HS-27A (cell line): ENCODE results near the gene RETREG1.

Experiments used
- DNase-seq: peaks from one replicate; pipeline ENCODE4 v3.0.0-alpha.2; 2012; ENCODE audit warnings: low read depth, missing footprints

Gene RETREG1

DNA sequence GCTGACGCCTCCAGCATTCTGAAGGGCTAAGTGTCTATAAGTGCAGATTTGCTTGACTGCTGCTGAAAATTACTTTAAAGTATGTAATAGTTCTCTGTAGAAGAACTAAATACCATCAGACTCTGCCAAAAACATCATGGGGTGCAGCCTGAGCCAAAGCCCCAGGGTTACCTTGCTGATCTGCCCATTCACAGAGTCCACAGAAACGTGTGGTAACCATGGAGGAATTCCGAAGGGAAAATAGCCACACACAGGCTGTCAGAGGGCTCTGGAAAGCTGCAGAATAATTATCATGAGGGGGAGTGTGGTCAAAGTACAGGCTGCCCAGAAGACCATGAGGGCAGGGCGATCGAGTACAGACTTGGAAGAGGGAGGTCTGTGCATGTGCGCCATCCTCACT lies 36.4 kb downstream of the RETREG1 start:
- no peak for DNase-seq

DNA sequence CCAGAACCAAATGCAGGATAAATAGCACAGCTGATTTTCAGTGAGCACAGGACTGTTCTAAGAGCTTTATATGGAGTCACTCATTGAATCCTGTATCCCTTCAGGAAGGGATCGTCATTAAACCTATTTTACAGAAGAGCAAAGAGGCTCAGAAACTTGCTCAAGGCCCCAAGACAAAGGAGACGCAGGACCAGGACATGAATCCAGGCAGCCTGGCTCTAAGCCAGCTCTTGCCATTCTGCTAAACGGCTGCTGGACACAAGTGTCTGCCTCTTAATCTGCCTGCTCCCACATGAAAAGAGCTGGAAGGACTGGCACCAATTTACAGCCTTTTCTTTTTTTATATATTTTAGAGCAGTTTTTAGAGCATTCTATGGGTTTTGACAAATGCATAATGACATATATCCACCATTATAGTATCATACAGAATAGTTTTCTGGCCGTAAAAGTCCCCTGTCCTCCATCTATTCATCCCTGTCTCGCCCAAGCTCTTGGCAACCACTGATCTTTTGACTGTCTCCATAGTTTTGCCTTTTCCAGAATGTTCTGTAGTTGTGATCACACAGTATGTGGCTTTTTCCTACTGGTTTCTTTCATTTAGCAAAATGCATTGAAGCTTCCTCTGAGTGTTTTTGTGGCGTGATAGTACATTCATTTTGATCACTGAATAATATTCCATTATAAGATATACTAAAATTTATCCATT lies 37.5 kb downstream of the RETREG1 start:
- no peak for DNase-seq

DNA sequence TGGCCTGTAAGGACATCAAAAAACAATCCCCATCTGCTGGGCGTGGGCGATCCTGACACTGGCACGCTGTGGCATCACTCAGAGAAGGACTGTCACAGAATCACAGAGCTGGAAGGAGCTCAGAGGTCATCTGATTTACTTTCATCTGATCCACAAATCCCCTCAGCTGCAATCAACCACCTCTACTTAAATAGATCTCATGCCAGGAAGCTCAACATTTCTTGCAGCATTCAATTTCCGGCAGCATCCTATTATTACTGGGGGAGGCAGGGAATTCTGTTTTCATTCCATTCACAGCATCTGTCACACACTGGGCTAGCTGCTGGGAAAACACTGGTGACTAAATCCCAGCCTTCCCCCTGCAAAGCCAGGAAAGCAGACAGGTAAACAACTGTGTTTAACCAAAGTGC lies 38.3 kb downstream of the RETREG1 start:
- no peak for DNase-seq

DNA sequence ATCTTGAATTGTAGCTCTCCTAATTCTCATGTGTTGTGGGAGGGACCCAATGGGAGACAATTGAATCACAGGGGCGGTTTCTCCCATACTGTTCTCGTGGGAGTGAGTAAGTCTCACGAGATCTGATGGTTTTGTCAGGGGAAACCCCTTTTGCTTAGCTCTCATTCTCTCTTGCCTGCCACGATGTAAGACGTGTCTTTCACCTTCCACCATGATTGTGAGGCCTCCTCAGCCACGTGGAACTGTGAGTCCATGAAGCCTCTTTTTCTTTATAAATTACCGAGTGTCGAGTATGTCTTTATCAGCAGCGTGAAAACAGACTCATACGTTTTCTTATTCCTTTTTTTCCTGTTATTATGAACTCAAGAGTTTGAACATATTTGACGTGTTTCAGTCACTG lies 39.1 kb downstream of the RETREG1 start:
- DNase-seq: no peak

DNA sequence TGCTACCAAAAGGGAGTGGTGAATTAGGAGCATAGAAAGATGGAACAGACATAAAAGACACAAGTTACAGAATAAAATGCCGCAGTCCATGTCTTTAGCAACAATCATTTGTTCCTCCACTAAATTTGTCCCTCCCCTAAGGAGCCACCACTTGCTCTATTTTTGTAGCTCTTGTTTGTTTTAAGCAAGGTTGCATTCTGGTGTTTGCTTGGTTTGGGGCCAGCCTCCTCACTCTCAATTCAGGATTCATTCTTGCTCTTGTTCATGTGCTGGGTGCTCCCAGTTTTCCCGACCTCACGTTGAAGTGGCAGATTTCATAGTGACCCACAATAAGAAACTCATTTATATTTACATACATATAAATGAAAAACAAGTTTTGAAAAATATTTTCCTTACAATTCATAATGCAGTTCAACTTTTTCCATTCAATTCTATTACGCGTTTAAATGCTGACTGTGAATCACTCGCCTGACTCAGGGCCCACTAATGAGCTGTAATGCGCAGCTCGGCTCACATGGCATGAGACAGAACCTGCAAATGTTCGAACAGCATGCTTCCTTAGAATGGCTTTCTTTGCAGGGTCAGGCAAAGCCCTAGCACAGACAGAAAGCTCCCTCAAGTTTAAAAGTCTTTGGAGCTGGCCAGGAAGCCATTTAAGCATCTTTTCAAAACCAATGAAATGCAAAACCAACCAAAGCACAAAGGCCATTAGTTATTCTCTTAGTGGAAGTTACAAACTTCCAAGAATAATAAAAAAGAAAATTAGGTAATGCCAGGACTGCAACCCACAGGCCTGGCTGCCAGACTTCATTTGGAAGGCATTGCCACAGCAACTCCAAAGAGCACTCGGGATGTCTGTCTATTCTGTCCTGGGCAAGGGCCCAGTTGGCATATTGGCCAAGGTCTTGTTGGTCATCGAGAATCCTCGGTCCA lies 41.7 kb downstream of the RETREG1 start:
- DNase-seq: no peak

DNA sequence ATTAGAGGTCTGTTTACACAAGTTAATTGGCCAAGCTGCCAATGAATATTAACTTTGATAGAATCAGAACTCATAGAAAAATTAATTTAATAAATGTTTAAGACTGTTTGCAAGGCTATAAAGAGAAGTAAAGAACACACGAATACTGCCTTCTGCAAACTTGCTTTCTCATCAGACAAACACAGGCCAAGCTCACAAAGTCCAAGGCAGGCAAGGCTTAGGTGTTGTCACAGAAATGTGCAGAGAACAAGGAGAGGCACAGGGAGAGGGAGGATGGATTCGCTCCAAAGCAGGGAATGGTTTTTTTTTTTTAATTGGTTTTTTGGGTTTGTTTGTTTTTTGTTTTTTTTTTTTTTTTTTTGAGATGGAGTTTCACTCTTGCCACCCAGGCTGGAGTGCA lies 43.4 kb downstream of the RETREG1 start:
- no peak for DNase-seq

DNA sequence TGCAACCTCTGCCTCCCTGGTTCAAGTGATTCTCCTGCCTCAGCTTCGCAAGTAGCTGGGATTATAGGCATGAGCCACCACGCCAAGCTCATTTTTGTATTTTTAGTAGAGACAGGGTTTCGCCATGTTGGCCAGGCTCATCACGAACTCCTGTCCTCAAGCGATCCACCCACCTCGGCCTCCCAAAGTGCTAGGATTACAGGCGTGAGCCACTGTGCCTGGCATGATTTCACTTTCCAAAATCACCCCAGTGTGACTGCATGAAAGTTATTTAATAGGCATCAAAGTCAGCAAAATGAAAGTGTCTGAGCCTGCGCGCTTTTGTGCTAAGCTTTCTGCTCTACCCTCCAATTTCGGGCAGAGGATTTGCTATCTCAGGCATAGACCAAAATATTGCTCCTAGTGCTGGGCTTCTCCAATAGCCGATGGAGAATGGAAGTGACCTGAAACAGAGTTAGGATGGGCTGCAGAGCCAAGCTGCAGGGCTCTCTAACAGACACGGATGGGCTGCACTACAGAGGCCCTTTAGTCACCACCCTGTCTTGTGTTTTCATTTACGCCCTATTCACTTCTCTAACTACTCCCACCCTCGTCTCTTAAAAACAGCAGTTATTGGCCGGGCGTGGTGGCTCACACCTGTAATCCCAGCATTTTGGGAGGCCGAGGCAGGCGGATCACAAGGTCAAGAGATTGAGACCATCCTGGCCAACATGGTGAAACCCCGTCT lies 44.3 kb downstream of the RETREG1 start:
- no peak for DNase-seq

DNA sequence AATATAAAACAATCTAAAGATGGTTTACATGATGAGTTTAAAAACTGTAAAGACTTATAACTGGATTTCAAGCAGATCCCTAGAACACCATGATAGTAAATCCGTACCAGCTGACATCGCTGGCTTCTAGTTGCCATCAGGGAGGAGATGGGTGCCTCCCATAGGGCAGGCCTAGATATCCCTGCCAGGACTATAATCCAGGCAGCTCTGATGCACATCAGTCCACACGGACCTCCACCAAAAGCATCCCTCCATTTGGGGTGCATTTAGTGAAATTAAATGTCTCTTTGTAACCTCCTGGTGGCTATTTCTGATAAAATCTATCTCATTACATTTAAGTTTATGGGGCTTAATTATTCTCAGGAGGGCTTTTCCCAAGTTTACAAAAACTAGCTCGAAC lies 45.8 kb downstream of the RETREG1 start:
- no peak for DNase-seq

DNA sequence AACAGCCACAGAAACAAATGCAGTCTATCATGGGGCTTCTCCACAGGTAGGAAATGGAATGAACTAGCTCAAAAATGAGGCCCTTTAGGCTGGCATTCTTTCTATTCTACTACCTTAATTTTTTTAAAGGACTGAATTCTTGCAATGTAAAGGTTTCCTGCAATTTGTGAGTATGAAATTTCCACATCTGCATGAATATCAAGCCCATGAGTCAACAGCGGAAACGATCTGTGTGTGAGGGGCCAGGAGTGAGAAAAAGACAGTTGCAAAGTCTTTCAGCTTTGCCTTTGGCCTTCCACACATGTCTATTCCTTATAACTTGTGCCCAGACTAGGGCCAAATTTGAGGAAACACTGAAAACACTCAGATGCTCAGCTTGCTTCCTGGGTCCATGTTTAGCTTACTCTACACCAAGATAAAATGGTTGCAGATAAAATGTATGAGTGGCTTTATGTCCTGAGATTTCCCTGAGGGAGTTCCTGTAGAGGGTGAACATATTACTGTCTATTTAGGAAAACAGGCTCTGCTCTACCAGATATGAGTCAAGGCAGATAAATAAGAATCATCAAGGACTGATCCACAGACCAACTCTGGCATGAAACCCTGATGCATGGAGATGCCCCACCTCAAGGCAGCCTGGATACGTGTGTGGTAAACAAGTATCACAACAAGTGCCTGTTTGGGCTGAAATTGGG lies 46.5 kb downstream of the RETREG1 start:
- DNase-seq: no peak

DNA sequence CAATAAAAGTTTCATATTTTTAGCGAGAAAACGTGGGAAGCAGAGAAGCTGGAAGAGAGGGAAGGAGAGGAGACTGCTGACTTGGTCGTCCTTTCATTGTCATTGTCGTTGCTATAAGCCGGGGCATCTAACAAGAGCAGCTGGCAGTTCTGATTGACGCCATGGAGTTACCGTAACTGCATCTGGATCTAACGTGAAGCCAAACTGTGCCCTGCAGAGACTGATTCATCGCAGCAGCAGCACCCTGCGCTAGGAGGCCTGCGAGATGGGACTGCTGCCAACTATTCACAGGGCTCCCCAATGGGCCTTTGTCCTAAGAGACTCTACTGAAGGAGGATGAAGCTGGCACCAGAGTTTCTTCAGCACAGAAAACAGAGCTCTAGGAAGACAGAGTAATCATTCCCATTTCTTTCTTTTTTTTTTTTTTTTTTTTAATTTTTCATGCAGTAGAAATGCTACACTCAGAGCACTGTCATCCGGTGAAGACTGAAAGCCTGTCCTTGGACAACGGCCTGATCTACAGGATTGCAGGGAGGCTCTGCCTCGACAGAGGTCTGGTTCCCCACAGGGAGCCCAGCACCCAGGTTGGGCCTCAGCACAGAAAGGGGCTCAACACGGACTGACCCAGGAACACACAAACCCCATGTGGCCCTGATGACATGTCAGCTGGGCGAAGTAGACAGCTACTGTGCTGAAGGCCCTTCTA lies 47.8 kb downstream of the RETREG1 start:
- DNase-seq: no peak

DNA sequence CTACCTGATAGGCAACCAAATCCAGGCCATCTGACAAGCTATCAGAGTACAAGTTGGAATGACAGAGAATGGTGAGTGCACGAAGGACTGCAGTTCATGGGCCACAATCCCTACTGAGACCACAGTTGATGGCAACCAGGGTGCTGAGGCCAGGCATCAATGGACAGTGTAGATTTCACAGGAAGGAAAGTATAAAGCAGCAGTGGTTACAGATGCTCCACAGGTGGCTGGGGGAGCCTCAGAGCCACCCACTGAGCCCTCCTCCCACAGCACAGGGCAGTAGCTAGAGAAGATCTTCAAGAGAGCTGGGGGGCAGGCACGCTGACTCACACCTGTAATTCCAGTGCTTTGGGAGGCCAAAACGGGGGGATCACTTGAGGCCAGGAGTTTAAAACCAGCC lies 49.4 kb downstream of the RETREG1 start:
- no peak for DNase-seq

DNA sequence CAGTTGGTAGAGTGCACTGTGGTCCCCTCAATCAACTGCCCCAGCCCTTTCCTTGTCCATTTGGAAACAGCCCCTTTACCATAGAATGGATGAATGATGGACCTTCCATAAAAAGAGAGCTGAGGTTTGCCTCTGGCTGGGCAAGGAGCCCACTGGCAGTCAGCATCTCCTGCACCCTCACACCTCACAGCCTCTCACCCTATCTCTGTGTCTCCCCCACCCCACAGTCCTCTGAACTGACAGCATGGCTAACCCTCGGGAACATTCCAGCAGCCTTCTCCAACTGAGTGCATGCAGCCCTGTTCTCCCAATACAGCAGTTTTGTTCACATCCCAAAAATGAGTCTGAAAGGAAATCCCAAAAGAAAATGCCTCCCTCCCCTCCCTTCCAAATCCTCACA lies 51.7 kb downstream of the RETREG1 start:
- no peak for DNase-seq

DNA sequence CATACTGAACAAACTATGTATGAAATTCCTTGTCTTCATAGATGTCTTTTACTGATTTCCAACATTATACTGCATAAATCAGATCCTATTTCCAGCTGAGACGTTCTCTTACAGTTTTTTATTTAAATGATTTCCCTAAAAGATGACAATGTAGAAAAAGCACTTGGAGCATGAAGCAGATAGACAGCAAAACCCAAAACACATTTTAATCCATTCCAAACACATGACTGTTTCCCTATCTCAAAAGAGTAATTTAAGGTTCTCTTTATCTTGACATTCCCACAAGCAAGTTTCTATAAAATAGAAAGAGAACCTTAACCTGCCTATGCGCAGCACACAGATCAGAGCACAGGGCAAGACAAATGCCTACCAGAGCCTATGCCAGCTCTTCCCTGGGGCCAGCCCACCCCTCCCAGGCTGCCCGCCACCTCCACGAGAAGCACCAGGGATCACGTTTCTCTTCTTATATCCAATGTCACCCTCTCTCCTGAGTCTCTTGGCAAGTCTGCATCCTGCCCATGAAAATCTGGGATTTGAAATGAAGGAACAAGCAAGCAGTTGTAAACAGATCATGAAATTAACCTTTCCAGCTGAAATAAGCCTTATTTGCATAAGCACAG lies 52.4 kb downstream of the RETREG1 start:
- DNase-seq: no peak

DNA sequence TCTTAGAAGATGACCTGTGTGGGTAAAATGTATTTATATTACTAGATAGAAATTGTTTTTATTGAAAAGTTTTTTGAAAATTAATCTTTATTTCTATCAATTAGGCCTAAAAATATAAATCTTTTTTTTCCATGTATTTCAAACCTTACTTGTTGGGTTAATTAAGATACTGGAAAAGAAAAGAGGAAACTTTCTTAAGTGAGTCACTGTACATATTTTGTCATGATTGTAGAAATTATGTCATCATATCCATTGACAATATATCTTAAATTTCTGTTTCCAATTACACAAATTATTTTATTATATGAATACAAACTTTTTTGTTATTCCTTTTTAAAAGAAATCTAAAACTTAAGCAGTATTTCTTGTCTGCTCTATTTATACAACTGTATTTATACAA lies 53.1 kb downstream of the RETREG1 start:
- DNase-seq: no peak

DNA sequence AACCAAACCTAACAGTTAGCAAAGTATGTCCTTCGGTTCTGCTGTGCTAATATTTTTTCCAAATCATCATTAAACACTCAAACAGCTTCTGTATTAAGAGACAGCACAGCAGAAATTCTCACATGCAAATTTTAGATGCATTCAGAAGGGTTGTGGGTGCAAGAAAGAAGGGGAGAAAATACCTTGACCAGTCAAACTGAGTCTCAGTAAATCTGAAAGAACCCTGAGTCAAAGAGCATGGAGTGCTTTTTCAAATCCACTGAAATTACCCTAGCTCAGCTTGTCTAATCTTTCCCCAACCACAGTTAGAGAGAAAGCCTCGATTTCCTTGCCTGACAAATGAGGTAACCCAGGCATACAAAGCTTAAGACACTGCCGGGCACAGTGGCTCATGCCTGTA lies 55.1 kb downstream of the RETREG1 start:
- DNase-seq: no peak

DNA sequence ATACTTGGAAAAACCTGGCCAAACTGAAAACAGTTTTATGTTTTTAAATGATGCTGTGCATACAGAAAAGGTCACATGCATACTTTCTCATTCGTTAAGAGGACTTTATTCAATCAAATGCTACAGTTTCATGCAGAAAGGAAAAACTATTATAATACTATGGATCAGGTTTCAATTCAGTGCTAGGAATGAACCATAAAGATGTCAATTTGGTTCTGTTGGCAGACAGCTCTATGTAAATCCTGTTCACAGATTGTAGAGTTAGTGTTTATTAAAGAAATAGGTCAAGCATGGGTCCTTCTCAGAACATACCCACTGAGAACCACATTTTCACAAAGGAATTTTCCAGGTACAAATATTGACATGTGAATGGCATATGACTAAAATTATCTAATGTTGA lies 57.1 kb downstream of the RETREG1 start:
- DNase-seq: no peak

DNA sequence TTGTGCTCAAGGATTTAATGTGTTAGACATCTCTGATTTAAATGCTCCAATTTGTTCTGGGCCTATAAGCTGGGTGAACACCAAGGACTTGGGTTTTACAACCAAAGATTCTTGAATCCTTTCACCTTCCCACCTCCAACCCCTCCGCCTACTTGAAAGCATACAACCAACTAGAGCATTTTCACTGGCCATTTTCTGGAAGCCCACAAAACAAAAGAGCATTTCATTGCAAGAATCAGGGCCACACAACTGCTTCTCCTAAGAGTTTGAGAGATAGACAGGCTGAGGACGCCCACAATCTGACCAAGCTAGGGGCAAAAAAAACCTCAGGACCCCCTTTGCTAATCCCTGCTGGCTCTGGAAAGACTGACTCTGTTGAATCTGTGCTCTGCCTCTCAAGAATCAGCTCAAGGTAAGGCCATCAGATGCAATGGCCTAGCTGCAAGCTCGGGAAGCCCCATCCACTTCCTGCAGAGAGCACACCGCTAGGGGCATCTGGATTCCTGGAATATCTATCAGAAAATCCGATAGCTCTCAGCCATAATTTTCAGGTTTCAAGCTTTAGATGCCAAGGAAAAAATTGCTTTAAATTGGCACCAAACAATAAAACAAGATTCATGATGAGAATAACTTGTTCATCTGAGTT lies 57.7 kb downstream of the RETREG1 start:
- no peak for DNase-seq

DNA sequence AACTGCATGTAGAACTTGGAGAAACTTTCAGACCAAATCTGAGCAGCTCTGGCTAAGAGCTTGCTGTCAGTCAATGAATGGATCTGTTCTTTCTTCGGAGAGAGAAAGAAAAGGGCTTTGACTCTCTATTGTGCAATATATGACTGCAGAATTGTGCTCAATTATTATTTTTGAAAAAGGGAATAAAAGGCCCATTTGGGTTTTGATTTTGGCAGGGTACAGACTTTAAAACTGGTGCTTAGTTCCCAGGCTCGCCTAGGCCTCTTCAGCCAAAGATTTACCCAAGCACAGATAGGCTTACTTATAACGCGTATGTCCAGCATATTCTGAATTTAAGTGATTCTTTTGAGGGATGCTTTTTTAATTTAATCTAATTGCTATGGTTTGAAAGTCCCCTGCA lies 59.3 kb downstream of the RETREG1 start:
- no peak for DNase-seq

DNA sequence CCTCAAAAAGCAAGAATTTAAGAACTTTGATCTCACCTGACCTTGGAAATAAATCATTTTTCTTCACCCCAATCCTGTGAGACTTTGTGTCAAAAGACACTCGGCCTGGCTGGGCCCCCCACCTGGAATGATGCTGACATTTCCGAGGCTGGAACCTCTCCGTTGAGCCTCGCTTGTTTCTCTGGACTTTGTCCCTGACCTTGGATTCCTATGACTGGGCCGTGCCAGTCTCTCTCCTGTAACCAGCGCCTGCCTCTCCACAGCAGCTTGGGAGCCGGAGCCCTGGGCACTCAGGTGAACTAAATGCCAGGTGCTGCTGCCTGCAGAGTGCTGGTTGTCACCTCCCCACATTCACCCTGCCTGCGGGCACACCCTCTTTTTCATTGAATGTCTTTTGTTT lies 62.7 kb downstream of the RETREG1 start:
- no peak for DNase-seq

DNA sequence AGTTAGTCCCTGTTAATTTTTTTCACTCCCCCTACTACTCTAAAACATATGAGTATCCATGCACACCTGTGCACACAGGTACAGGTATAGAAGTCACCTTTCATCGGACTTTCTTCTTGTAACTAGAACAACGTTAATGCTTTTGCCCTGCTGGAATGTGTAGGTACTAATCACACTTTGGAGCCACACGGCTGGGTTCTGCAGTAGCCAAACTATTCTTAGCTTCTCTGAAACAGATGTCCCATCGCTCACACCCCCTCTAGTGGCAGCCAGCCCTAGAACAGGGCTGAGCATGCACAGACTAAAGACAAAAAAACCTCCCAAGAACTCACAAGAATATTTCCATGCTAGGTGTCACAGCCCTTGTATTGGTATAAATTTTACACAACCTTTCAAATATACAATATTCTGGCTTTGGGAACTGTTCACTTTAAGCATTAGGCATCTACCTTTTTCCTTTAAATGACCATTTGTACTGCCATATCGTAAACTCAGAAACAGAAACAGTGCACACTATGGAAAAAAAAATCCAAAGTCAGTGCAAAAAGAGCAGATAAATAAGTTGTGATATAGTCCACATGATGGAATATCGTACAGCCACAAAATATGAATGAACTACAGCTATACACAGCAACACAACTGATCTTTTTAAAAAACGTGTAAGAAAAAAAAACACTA lies 64.0 kb downstream of the RETREG1 start:
- DNase-seq: no peak
